ENCODE results near the gene DUOXA1. TPM values are rescaled to one million over a fixed set of nuclear protein-coding genes. Genes with fewer than 3 reads are reported as not detected.
A peak's percentile ranks its signal among the peaks of the same experiment; 100 is the strongest.

The DUOXA1 gene
- total RNA-seq, 6 experiments from 2014 or later: 0.09 to 0.31 (median 0.16) TPM; not detected in 3

DNA sequence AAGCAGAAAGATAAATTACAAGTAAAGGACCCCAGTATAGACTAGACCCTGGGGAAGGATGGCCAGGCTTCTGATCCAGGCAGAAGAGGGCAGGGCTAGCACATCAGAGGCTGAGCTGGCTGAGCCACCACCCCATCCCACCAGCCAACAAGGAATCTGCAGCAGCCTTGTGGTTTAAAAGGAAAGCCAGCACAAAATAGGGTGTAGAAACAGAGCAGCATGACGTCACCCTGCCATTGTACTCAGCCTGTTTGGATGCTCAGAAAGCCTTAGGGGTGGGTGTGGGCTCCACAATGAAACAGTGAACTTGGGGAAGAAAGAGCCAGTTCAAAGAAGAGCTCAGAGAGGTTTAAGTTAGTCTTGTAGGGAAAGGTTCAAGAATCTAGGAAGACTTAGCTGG, 28.3 kb upstream of the DUOXA1 start:
- TF ChIP-seq, protein P1, sequence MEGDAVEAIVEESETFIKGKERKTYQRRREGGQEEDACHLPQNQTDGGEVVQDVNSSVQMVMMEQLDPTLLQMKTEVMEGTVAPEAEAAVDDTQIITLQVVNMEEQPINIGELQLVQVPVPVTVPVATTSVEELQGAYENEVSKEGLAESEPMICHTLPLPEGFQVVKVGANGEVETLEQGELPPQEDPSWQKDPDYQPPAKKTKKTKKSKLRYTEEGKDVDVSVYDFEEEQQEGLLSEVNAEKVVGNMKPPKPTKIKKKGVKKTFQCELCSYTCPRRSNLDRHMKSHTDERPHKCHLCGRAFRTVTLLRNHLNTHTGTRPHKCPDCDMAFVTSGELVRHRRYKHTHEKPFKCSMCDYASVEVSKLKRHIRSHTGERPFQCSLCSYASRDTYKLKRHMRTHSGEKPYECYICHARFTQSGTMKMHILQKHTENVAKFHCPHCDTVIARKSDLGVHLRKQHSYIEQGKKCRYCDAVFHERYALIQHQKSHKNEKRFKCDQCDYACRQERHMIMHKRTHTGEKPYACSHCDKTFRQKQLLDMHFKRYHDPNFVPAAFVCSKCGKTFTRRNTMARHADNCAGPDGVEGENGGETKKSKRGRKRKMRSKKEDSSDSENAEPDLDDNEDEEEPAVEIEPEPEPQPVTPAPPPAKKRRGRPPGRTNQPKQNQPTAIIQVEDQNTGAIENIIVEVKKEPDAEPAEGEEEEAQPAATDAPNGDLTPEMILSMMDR (IDR thresholded peaks at IDR 0.05): no peak
- no peak overlapping the region for H3K4me3 Mint-ChIP-seq
- peak; percentile 64 for DNase-seq
- peaks cover 31% of the 10 kb centered on the region for H3K4me1 Mint-ChIP-seq (ENCODE audit: low read depth)
- no peaks in the 10 kb centered on the region for H3K9me3 Mint-ChIP-seq
- H3K36me3 Mint-ChIP-seq (ENCODE audit: low read depth): no peaks in the 10 kb centered on the region
- H3K27me3 Mint-ChIP-seq (ENCODE audit: insufficient read depth): peaks cover 6% of the 10 kb centered on the region
- H3K27ac Mint-ChIP-seq: peak overlapping the region; percentile 94

DNA sequence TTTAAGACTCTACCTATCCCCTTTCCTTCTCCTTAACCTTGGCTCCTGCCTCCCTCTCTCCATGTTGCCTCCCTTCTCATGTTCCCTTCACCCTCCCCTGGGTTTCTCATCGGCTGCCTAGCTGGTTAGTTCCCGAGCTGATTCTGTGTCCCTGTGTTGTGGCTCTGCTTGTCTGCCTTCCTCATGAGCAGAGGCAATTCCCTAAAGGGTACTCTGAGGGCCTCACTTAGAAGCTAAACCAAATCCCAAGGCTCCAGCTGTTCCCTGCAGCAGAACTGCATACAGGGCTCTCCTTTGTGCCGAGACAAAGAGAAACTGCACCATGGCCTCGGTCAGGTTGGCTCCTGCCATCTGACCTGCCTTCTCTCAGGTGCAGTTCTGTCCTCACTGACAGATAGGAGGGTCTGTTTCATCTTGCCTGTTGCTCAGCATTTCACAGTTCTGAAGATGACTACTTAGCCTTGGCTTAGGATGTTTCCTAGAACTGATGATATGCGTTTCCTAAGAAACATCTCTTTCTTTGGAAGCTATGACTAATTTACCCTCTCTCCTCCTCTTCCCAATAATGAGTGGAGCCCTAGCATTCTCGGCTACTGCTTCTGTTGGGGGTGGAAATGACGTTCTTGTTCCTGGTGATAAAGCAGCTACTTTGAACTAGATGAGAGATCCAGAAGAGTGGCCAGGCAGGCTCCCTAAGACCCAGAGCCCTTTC, 27.2 kb upstream of the DUOXA1 start:
- Mint-ChIP-seq H3K9me3 (no peaks in the 10 kb centered on the region), H3K4me1 (ENCODE audit: low read depth) (peaks cover 21% of the 10 kb centered on the region), H3K36me3 (ENCODE audit: low read depth) (no peaks in the 10 kb centered on the region), H3K27ac (peak overlapping the region; percentile 94), H3K4me3 (peak overlapping the region; percentile 17), H3K27me3 (ENCODE audit: insufficient read depth) (peaks cover 6% of the 10 kb centered on the region)
- peak; percentile 83 for DNase-seq
- TF ChIP-seq, protein P1 (IDR thresholded peaks at IDR 0.05): no peak

DNA sequence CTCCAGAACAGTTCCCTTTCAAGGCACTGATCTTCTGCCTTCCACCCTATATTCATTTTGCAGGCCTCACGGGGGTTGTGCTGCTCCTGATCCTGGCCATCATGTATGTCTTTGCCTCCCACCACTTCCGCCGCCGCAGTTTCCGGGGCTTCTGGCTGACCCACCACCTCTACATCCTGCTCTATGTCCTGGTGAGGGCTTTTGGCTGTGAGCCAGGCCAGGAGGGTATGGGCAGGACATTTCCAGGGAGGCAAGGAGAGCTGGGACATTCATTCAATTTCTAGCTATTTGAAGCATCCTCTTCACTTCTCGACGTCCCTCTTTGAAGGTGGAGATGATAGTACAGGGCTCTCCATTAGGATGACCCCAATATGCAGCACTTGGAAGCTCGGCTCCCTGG, 26.1 kb upstream of the DUOXA1 start:
- DNase-seq: no peak
- no peak overlapping the region for H3K4me3 Mint-ChIP-seq
- H3K36me3 Mint-ChIP-seq (ENCODE audit: low read depth): no peaks in the 10 kb centered on the region
- TF ChIP-seq, protein P1 (IDR thresholded peaks at IDR 0.05): no peak
- peaks cover 20% of the 10 kb centered on the region for H3K4me1 Mint-ChIP-seq (ENCODE audit: low read depth)
- no peaks in the 10 kb centered on the region for H3K9me3 Mint-ChIP-seq
- peak overlapping the region; percentile 94; the same call in 1 of the 2 replicates for H3K27ac Mint-ChIP-seq
- peaks cover 6% of the 10 kb centered on the region for H3K27me3 Mint-ChIP-seq (ENCODE audit: insufficient read depth)

DNA sequence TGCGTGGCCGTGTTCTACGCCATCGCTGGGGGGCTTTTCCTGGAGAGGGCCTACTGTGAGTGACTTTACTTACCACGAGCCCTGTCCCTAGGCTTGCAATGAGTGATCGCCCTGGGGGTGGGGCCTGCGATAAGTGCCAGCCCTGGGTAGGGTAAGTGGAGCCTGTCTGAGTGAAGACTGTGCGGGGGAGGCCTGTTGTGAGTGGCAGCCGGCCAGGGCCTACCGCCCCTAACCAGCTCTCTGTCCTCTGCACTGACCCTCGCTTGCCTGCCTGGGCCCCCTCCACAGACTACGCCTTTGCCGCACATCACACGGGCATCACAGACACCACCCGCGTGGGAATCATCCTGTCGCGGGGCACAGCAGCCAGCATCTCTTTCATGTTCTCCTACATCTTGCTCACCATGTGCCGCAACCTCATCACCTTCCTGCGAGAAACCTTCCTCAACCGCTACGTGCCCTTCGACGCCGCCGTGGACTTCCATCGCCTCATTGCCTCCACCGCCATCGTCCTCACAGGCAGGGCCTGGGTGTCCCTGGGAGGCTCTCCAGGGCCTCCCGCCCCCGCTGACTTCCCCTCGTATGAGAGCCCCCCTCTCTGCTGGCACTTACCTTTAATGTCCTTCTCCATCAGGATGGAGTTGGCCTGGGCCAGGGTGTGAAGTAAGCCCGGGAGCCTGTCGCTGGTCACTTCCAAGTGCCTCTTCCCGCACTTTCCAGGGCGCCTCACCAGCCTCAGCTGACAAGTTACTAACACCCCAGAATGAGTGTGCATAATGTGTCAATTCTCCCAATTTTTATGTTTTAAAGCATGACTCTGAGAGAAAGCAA, 22.5 kb upstream of the DUOXA1 start:
- no peaks in the 10 kb centered on the region for H3K36me3 Mint-ChIP-seq (ENCODE audit: low read depth)
- TF ChIP-seq, protein P1 (IDR thresholded peaks at IDR 0.05): no peak
- DNase-seq: no peak
- H3K27me3 Mint-ChIP-seq (ENCODE audit: insufficient read depth): peaks cover 6% of the 10 kb centered on the region
- H3K9me3 Mint-ChIP-seq: no peaks in the 10 kb centered on the region
- H3K4me3 Mint-ChIP-seq: no peak overlapping the region
- H3K27ac Mint-ChIP-seq: no peak overlapping the region
- peaks cover 28% of the 10 kb centered on the region for H3K4me1 Mint-ChIP-seq (ENCODE audit: low read depth)

DNA sequence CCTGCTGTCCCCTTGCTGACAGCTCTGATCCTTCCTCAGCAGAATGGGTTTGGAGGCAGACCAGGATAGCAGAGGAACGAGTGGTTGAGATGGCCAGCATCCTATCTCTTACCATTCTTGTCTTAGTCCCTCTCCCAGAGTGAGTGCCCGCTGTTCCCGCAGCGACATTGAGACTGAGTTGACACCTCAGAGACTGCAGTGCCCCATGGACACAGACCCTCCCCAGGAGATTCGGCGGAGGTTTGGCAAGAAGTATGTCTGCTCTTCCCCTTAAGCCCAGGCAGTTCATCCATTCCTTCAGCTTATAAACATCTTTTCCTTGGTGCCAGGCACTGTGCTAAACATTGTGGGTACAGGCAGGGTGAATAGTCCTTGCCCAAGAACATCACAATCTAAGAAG, 21.3 kb upstream of the DUOXA1 start:
- TF ChIP-seq, protein P1 (IDR thresholded peaks at IDR 0.05): no peak
- Mint-ChIP-seq H3K36me3 (ENCODE audit: low read depth) (no peaks in the 10 kb centered on the region), H3K9me3 (no peaks in the 10 kb centered on the region), H3K4me1 (ENCODE audit: low read depth) (peaks cover 23% of the 10 kb centered on the region), H3K27ac (no peak overlapping the region), H3K27me3 (ENCODE audit: insufficient read depth) (no peaks in the 10 kb centered on the region; the same call in none of the 2 replicates), H3K4me3 (no peak overlapping the region)
- no peak for DNase-seq
